Uterus (tissue), 4 donors: ENCODE measurements around the gene CCT5. TPM values are rescaled to one million over a fixed set of nuclear protein-coding genes. Genes with fewer than 3 reads are reported as not detected.

Source experiments
- DNase-seq, 2 donors: peaks; one replicate each; pipeline ENCODE4 v3.0.0-alpha.2; 2019 to 2020
- H3K27ac ChIP-seq, 2 donors: fragments of 200-600 bp; sonication (generic); 1 replicate in 1 of 2; 2 replicates in 1 of 2; pipeline ENCODE4 v1.5.1; 2016 to 2018
- H3K27me3 ChIP-seq, 2 donors: fragments of 200-600 bp; sonication (generic); one replicate each; pipeline ENCODE4 v1.5.1; 2018 to 2019; ENCODE audit warnings: control low read depth in 1 of 2
- H3K36me3 ChIP-seq, 2 donors: fragments of 200-600 bp; sonication (generic); one replicate each; pipeline ENCODE4 v1.5.1; 2019; ENCODE audit warnings: control low read depth in 1 of 2
- H3K4me1 ChIP-seq, 2 donors: fragments of 200-600 bp; sonication (generic); one replicate each; pipeline ENCODE4 v1.5.1; 2018 to 2019; ENCODE audit warnings: control low read depth in 1 of 2
- H3K4me3 ChIP-seq, 2 donors: fragments of 200-600 bp; sonication (generic); 1 replicate in 1 of 2; 2 replicates in 1 of 2; pipeline ENCODE4 v1.5.1; 2018 to 2019; ENCODE audit warnings: mild to moderate bottlenecking in 1 of 2
- H3K9me3 ChIP-seq, 2 donors: fragments of 200-600 bp; sonication (generic); one replicate each; pipeline ENCODE4 v1.5.1; 2019; ENCODE audit warnings: control low read depth in 1 of 2
- CTCF ChIP-seq, 4 experiments: fragments of 200-600 bp in 2 of 4; fragments of 450-650 bp in 2 of 4; sonication (generic) in 2 of 4; IDR thresholded peaks; one replicate each; pipeline ENCODE4 v1.5.1; 2016 to 2019; ENCODE audit warnings: antibody characterized with exemption in 4 of 4, mild to moderate bottlenecking in 2 of 4, moderate library complexity in 1 of 4
- POLR2A ChIP-seq, 2 donors: fragments of 450-650 bp; IDR thresholded peaks; one replicate each; pipeline ENCODE4 v1.6.1; 2016; ENCODE audit warnings: antibody characterized with exemption in 2 of 2, mild to moderate bottlenecking in 1 of 2, moderate library complexity in 1 of 2
- intact Hi-C: fragments of 100-400 bp; cut with DNase I; formaldehyde crosslinking; loops from one replicate; pipeline ENCODE4 v1.15.1; 2023; ENCODE audit warnings: low total_unique reads
- total RNA-seq, 4 donors: library from RNA; depleted of rRNA in 3 of 4; stranded (reverse); fragments of >200 nt in 3 of 4; gene quantifications; one replicate each; pipeline versions ENCODE4 v1.1.0 to v1.2.4, GENCODE V29; 2014 to 2023
- donor health status: DM: yes; HTN: yes; CAD: no.

The CCT5 gene
- total RNA-seq, 4 donors from 2014 or later, result 57.6 to 251 (median 81.2) TPM

GRCh38 chr5:10303201-10303600 lies 53.1 kb downstream of the CCT5 start:
- intact Hi-C loops, result no loop called here
- Histone ChIP-seq H3K36me3 (no peaks in the 10 kb centered on the region), H3K9me3 (no peaks in the 10 kb centered on the region), H3K4me3 (no peak overlapping the region), H3K4me1 (no peaks in the 10 kb centered on the region), H3K27me3 (no peaks in the 10 kb centered on the region), H3K27ac (no peak overlapping the region)
- no peak for TF ChIP-seq POLR2A (IDR thresholded peaks at IDR 0.05)
- TF ChIP-seq CTCF (IDR thresholded peaks at IDR 0.05), result no peak
- no peak for DNase-seq

GRCh38 chr5:10303699-10304170 lies 53.7 kb downstream of the CCT5 start:
- no peaks in the 10 kb centered on the region for H3K27me3 ChIP-seq
- no peak for DNase-seq
- no peak overlapping the region for H3K4me3 ChIP-seq
- H3K4me1 ChIP-seq, result no peaks in the 10 kb centered on the region
- TF ChIP-seq POLR2A (IDR thresholded peaks at IDR 0.05), result no peak
- no peak for TF ChIP-seq CTCF (IDR thresholded peaks at IDR 0.05)
- H3K36me3 ChIP-seq, result no peaks in the 10 kb centered on the region
- intact Hi-C loops, result no loop called here
- no peaks in the 10 kb centered on the region for H3K9me3 ChIP-seq
- no peak overlapping the region for H3K27ac ChIP-seq

GRCh38 chr5:10304932-10305331 lies 54.9 kb downstream of the CCT5 start:
- Histone ChIP-seq H3K27me3 (no peaks in the 10 kb centered on the region), H3K9me3 (no peaks in the 10 kb centered on the region), H3K4me3 (no peak overlapping the region), H3K4me1 (no peaks in the 10 kb centered on the region), H3K27ac (no peak overlapping the region), H3K36me3 (no peaks in the 10 kb centered on the region)
- intact Hi-C loops, result no loop called here
- TF ChIP-seq POLR2A (IDR thresholded peaks at IDR 0.05) (no peak), CTCF (IDR thresholded peaks at IDR 0.05) (no peak)
- DNase-seq, result no peak

GRCh38 chr5:10306114-10306513 lies 56.0 kb downstream of the CCT5 start:
- no peak for DNase-seq
- Histone ChIP-seq H3K36me3 (no peaks in the 10 kb centered on the region), H3K27ac (no peak overlapping the region), H3K9me3 (no peaks in the 10 kb centered on the region), H3K27me3 (no peaks in the 10 kb centered on the region), H3K4me3 (no peak overlapping the region), H3K4me1 (no peaks in the 10 kb centered on the region)
- TF ChIP-seq POLR2A (IDR thresholded peaks at IDR 0.05) (no peak), CTCF (IDR thresholded peaks at IDR 0.05) (no peak)
- intact Hi-C loops, result no loop called here

- TF ChIP-seq POLR2A (IDR thresholded peaks at IDR 0.05) (no peak), CTCF (IDR thresholded peaks at IDR 0.05) (no peak)
- intact Hi-C loops, result no loop called here
- no peaks in the 10 kb centered on the region for H3K27me3 ChIP-seq
- no peaks in the 10 kb centered on the region for H3K9me3 ChIP-seq
- peak overlapping the region; percentile 58 to 60 for H3K4me3 ChIP-seq
- DNase-seq, result no peak
- H3K36me3 ChIP-seq, result no peaks in the 10 kb centered on the region
- no peaks in the 10 kb centered on the region for H3K4me1 ChIP-seq
- peak overlapping the region; percentile 86 to 91 for H3K27ac ChIP-seq
Measured at GRCh38 chr5:10306806-10307205, 56.7 kb downstream of the CCT5 start.
